HEK293 (cell line): Measurements from ENCODE around the gene PARP6.
"Not testable (repeated sequence)": the region's sequence is repeated elsewhere in the genome, so short reads cannot be mapped to it uniquely, and the experiment has no call there.

Experiments used
- CTCF ChIA-PET: fragments of 350-600 bp; formaldehyde crosslinking; extraction: SDS; loops from one replicate; lab custom pipeline; 2021; ENCODE audit warnings: antibody characterized with exemption; lab: Yijun Ruan, JAX
- POLR2A ChIA-PET: fragments of 300-600 bp; formaldehyde crosslinking; extraction: SDS; loops from one replicate; lab custom pipeline; 2020; ENCODE audit warnings: antibody characterized with exemption, inconsistent platforms; lab: Yijun Ruan, JAX
- H3K27ac ChIP-seq: fragments of 200-500 bp; sonication (Bioruptor generic); 2 replicates; pipeline ENCODE4 v1.5.1; 2014; ENCODE audit warnings: low read depth, low read length, control low read depth, inconsistent platforms; ENCODE audit errors: extremely low read depth
- H3K36me3 ChIP-seq, 2 experiments: fragments of 200-500 bp in 1 of 2; sonication (Bioruptor generic) in 1 of 2; 1 replicate in 1 of 2; 2 replicates in 1 of 2; pipeline ENCODE4 v1.5.1; 2014 to 2017; ENCODE audit warnings: inconsistent platforms in 2 of 2, low read length in 2 of 2; ENCODE audit not compliant: control insufficient read depth in 2 of 2, insufficient read depth in 1 of 2
- H3K4me1 ChIP-seq: fragments of 200-500 bp; sonication (Bioruptor generic); 2 replicates; pipeline ENCODE4 v1.5.1; 2014; ENCODE audit warnings: mild to moderate bottlenecking, low read length, inconsistent platforms; ENCODE audit not compliant: control insufficient read depth, insufficient read depth
- H3K4me3 ChIP-seq: 2 replicates; pipeline ENCODE4 v1.5.1; 2011; ENCODE audit warnings: low read depth, mild to moderate bottlenecking, control low read depth, low read length, moderate library complexity
- H3K9me3 ChIP-seq: fragments of 200-500 bp; sonication (Bioruptor generic); 2 replicates; pipeline ENCODE4 v1.5.1; 2014; ENCODE audit warnings: low read depth, low read length, inconsistent platforms; ENCODE audit not compliant: control insufficient read depth, insufficient read depth
- BCL11B ChIP-seq: fragments of 450-650 bp; formaldehyde crosslinking; IDR thresholded peaks from 2 replicates; pipeline ENCODE4 v1.5.1; 2016; ENCODE audit warnings: low read depth, missing biosample characterization, missing genetic modification characterization
- EGR2 ChIP-seq: fragments of 450-650 bp; formaldehyde crosslinking; IDR thresholded peaks from 2 replicates; pipeline ENCODE4 v1.5.1; 2016; ENCODE audit warnings: low read depth, missing biosample characterization, missing genetic modification characterization
- HIC1 ChIP-seq: fragments of 450-650 bp; formaldehyde crosslinking; IDR thresholded peaks from 2 replicates; pipeline ENCODE4 v1.5.1; 2016; ENCODE audit warnings: missing biosample characterization, missing genetic modification characterization
- HOXD13 ChIP-seq: sonication (generic); formaldehyde crosslinking; IDR thresholded peaks from 2 replicates; pipeline ENCODE4 v1.8.0; 2022; ENCODE audit warnings: missing genetic modification reagents, borderline replicate concordance
- KLF7 ChIP-seq: fragments of 450-650 bp; formaldehyde crosslinking; IDR thresholded peaks from 2 replicates; pipeline ENCODE4 v1.5.1; 2016; ENCODE audit warnings: missing biosample characterization, missing genetic modification characterization, borderline replicate concordance
- PRDM1 ChIP-seq: fragments of 450-650 bp; formaldehyde crosslinking; IDR thresholded peaks from 2 replicates; pipeline ENCODE4; 2016; ENCODE audit warnings: missing biosample characterization, missing genetic modification characterization
- SCRT1 ChIP-seq: fragments of 450-650 bp; formaldehyde crosslinking; IDR thresholded peaks from 2 replicates; pipeline ENCODE4 v1.5.1; 2016; ENCODE audit warnings: missing biosample characterization, missing genetic modification characterization, borderline replicate concordance
- YY1 ChIP-seq: fragments of 450-650 bp; formaldehyde crosslinking; IDR thresholded peaks from 2 replicates; pipeline ENCODE4 v1.5.1; 2018; ENCODE audit warnings: missing biosample characterization, missing genetic modification characterization
- ZBTB1 ChIP-seq: fragments of 450-650 bp; formaldehyde crosslinking; IDR thresholded peaks from 2 replicates; pipeline ENCODE4 v1.5.1; 2016; ENCODE audit warnings: missing biosample characterization, missing genetic modification characterization
- ZBTB21 ChIP-seq: fragments of 450-650 bp; formaldehyde crosslinking; IDR thresholded peaks from 2 replicates; pipeline ENCODE4 v1.5.1; 2017; ENCODE audit warnings: missing biosample characterization, missing genetic modification characterization
- ZEB2 ChIP-seq: fragments of 450-650 bp; formaldehyde crosslinking; IDR thresholded peaks from 2 replicates; pipeline ENCODE4 v1.5.1; 2016; ENCODE audit warnings: missing biosample characterization, missing genetic modification characterization
- ZNF18 ChIP-seq: fragments of 450-650 bp; formaldehyde crosslinking; IDR thresholded peaks from 2 replicates; pipeline ENCODE4 v1.5.1; 2016; ENCODE audit warnings: missing biosample characterization, missing genetic modification characterization
- ZNF324 ChIP-seq: fragments of 450-650 bp; formaldehyde crosslinking; IDR thresholded peaks from 2 replicates; pipeline ENCODE4 v1.5.1; 2016; ENCODE audit warnings: missing biosample characterization, missing genetic modification characterization
- ZNF521 ChIP-seq: fragments of 450-650 bp; formaldehyde crosslinking; IDR thresholded peaks from 2 replicates; pipeline ENCODE4 v1.5.1; 2017; ENCODE audit warnings: missing biosample characterization, mild to moderate bottlenecking, missing genetic modification characterization
- ZNF549 ChIP-seq: fragments of 450-650 bp; IDR thresholded peaks from 2 replicates; pipeline ENCODE4 v1.5.1; 2018; ENCODE audit warnings: missing biosample characterization, missing genetic modification characterization, mild to moderate bottlenecking, inconsistent platforms, moderate library complexity
- ZNF561 ChIP-seq: fragments of 450-650 bp; IDR thresholded peaks from 2 replicates; pipeline ENCODE4 v1.5.1; 2018; ENCODE audit warnings: missing biosample characterization, missing genetic modification characterization, borderline replicate concordance
- ZNF658 ChIP-seq: fragments of 450-650 bp; formaldehyde crosslinking; IDR thresholded peaks from 2 replicates; pipeline ENCODE4; 2016; ENCODE audit warnings: missing biosample characterization, missing genetic modification characterization
- ZNF704 ChIP-seq: fragments of 450-650 bp; formaldehyde crosslinking; IDR thresholded peaks from 2 replicates; pipeline ENCODE4 v1.5.1; 2016; ENCODE audit warnings: missing biosample characterization, missing genetic modification characterization
- TF ChIP-seq, protein P1 (sequence below): fragments of 450-650 bp; formaldehyde crosslinking; IDR thresholded peaks from 2 replicates; pipeline ENCODE4 v1.5.1; 2016; ENCODE audit warnings: missing biosample characterization, missing genetic modification characterization
- TF ChIP-seq, protein P2 (sequence below): fragments of 450-650 bp; formaldehyde crosslinking; IDR thresholded peaks from 2 replicates; pipeline ENCODE4 v1.5.1; 2016; ENCODE audit warnings: missing biosample characterization, missing genetic modification characterization

PARP6 gene

GRCh38 chr15:72278737-72279136 lies 6.4 kb upstream of the PARP6 start (continued):
- TF ChIP-seq, protein P1, sequence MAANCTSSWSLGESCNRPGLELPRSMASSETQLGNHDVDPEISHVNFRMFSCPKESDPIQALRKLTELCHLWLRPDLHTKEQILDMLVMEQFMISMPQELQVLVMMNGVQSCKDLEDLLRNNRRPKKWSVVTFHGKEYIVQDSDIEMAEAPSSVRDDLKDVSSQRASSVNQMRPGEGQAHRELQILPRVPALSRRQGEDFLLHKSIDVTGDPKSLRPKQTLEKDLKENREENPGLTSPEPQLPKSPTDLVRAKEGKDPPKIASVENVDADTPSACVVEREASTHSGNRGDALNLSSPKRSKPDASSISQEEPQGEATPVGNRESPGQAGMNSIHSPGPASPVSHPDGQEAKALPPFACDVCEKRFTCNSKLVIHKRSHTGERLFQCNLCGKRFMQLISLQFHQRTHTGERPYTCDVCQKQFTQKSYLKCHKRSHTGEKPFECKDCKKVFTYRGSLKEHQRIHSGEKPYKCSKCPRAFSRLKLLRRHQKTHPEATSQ (tag by site-specific recombination) = no peak

GRCh38 chr15:72276326-72276700 lies 4.0 kb upstream of the PARP6 start:
- TF ChIP-seq ZNF18 (tag by site-specific recombination) (no peak), YY1 (tag by site-specific recombination) (no peak), ZNF561 (tag by site-specific recombination) (no peak), KLF7 (no peak), HIC1 (tag by site-specific recombination) (no peak), ZNF324 (tag by site-specific recombination) (no peak), HOXD13 (no peak), ZBTB21 (tag by site-specific recombination) (no peak), ZNF549 (tag by site-specific recombination) (no peak), ZBTB1 (no peak), SCRT1 (tag by site-specific recombination) (no peak), ZNF658 (no peak), ZEB2 (no peak), ZNF521 (tag by site-specific recombination) (no peak), EGR2 (tag by site-specific recombination) (no peak), PRDM1 (tag by site-specific recombination) (no peak), BCL11B (tag by site-specific recombination) (no peak), ZNF704 (tag by site-specific recombination) (no peak)
- TF ChIP-seq, protein P2, sequence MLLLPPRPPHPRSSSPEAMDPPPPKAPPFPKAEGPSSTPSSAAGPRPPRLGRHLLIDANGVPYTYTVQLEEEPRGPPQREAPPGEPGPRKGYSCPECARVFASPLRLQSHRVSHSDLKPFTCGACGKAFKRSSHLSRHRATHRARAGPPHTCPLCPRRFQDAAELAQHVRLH = no peak
- H3K27ac ChIP-seq = no peak overlapping the region
- H3K9me3 ChIP-seq = no peaks in the 10 kb centered on the region
- no peaks in the 10 kb centered on the region for H3K4me1 ChIP-seq
- no peaks in the 10 kb centered on the region for H3K36me3 ChIP-seq
- CTCF ChIA-PET = interaction anchor here (0.7 to 1.3 kb wide), 2 partner anchors 9 to 76 kb away, joined by 3 read pairs; no protein-coding TSS in a partner anchor
- POLR2A ChIA-PET = interaction anchor here (1.3 kb wide), 1 partner anchor 45 kb away, joined by 3 read pairs; the partner anchor contains the start of gene PKM
- no peak overlapping the region for H3K4me3 ChIP-seq

GRCh38 chr15:72275635-72276325 lies 3.4 kb upstream of the PARP6 start:
- H3K4me1 ChIP-seq, H3K9me3 ChIP-seq, H3K36me3 ChIP-seq, CTCF ChIA-PET, H3K27ac ChIP-seq, H3K4me3 ChIP-seq: not testable (repeated sequence)
- POLR2A ChIA-PET = interaction anchor here (1.3 kb wide), 1 partner anchor 45 kb away, joined by 3 read pairs; the partner anchor contains the start of gene PKM
